ENCODE data around the gene NFS1. TPM values are rescaled to one million over a fixed set of nuclear protein-coding genes. Genes with fewer than 3 reads are reported as not detected.

NFS1 gene
- total RNA-seq, 2 donors from 2014 or later, result 17.0 to 30.9 TPM

DNA sequence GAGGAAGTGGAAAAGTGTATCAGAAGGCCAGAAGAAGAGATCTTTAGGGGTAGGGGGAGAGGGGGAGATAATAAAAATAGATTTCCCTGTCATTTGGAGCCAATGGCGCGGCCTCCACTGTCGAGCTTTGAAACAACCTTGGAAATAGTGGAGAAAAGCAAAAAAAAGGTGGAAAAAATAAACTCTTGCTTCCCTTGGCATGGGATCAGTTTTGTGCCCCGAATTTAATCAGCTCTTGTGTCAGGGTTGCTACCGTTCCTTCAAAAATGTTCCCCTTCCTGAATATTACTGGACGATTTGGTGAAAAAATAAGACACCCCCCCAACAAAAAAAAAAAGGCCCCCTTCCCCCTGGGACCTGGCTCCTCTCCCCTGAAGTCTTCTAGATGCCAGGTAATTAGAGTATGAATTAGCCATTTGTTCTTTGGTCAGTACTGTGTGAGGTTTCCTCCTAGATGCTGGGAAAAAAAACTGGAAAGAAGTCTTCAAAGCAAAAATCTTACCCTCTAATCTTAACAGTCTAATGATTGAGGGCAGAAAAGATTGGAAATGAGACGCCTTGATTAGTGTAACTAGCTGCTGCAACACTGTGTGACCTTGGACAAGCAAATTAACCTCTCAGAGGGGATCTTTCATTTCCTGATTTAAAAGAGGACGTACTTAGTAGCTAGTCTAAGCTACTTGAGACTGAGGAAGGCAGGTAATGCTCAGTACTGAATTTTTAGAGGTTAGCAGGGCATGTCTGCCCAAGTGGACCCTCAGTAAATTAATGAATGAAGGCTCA, 43.8 kb upstream of the NFS1 start:
- Histone ChIP-seq H3K27me3 (ENCODE audit: control insufficient read depth, insufficient read depth, low read length, poor library complexity, severe bottlenecking) (no peaks in the 10 kb centered on the region), H3K4me1 (ENCODE audit: control insufficient read depth, insufficient read depth, low read length) (no peaks in the 10 kb centered on the region), H3K27ac (ENCODE audit: low read depth, low read length) (peak overlapping the region; percentile 87), H3K4me3 (ENCODE audit: low read length) (peak overlapping the region; percentile 92), H3K36me3 (ENCODE audit: control insufficient read depth, insufficient read depth, low read length) (peaks cover 28% of the 10 kb centered on the region), H3K9me3 (ENCODE audit: control insufficient read depth, low read length) (no peaks in the 10 kb centered on the region), H3K9ac (ENCODE audit: extremely low read depth, low read length, poor library complexity, severe bottlenecking) (peak overlapping the region; percentile 95)
- H3K4me1 Mint-ChIP-seq, result peaks cover 18% of the 10 kb centered on the region
- TF ChIP-seq, protein P1, sequence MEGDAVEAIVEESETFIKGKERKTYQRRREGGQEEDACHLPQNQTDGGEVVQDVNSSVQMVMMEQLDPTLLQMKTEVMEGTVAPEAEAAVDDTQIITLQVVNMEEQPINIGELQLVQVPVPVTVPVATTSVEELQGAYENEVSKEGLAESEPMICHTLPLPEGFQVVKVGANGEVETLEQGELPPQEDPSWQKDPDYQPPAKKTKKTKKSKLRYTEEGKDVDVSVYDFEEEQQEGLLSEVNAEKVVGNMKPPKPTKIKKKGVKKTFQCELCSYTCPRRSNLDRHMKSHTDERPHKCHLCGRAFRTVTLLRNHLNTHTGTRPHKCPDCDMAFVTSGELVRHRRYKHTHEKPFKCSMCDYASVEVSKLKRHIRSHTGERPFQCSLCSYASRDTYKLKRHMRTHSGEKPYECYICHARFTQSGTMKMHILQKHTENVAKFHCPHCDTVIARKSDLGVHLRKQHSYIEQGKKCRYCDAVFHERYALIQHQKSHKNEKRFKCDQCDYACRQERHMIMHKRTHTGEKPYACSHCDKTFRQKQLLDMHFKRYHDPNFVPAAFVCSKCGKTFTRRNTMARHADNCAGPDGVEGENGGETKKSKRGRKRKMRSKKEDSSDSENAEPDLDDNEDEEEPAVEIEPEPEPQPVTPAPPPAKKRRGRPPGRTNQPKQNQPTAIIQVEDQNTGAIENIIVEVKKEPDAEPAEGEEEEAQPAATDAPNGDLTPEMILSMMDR (conservative IDR thresholded peaks at IDR 0.05), result no peak
- H3K27me3 Mint-ChIP-seq (ENCODE audit: insufficient read depth), result no peaks in the 10 kb centered on the region
- peak; percentile 30 for DNase-seq
- no peaks in the 10 kb centered on the region for H3K9me3 Mint-ChIP-seq
- peaks cover 33% of the 10 kb centered on the region for H3K36me3 Mint-ChIP-seq (ENCODE audit: low read depth)
- 0 to 6% methylated on average over 6 to 8 of the region's 8 CpGs for WGBS, 2 experiments (ENCODE audit: insufficient coverage in 1 of 2, insufficient read length in 1 of 2)
- peak overlapping the region; percentile 100 for H3K27ac Mint-ChIP-seq
- peak overlapping the region; percentile 100 for H3K4me3 Mint-ChIP-seq

DNA sequence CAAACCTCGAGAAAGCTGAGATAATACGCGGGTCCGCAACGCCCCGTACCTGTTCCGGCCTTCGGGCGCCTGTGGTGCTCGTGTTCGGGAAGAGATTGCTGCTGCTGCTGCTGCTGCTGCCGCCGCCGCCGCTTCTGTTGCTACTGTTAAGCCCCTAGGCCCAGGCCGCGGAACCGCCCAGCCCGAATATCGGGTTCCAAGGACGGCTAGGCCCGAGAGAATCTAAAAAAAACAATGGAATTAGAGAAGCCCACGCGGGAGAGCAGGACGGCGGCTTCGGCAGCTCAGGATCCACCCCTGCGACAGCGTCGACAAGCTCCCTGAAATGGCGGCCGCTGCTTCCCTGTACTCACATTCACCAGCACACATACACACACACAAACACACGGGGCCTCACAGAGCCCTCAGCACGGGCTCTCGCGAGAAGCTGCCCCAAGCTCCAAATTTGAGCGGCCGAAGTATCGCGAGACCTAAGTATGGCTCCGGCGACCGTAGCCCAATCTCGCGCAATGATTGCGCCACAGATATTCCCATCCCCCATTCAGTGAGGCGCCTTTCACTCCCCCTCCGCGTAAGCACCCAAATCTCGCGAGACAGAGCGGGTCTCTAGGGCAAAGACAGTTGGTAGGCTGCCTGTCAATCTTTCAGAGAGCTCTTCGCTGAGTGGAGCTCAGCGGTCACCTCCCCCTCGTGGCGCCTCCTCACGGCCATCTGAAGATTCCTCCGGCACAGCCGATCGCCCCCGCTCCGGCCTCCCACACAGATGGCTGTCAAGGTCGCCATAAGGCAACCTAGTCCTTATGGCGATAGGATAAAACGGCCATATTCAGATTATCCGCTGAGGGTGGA, 43.0 kb upstream of the NFS1 start, which contains the start of gene RBM39:
Gene RBM39 (minus strand): TSS at position 369 of the 849 bp plus-strand sequence. CDS start 1,386 bp downstream, outside the sequence.
- Mint-ChIP-seq H3K27ac (peak within 1 kb of the TSS; percentile 100), H3K27me3 (ENCODE audit: insufficient read depth) (no peaks in the 10 kb centered on the region), H3K4me1 (peaks cover 18% of the 10 kb centered on the region), H3K9me3 (no peaks in the 10 kb centered on the region), H3K4me3 (peak within 1 kb of the TSS; percentile 100), H3K36me3 (ENCODE audit: low read depth) (peaks cover 39% of the 10 kb centered on the region)
- H3K36me3 ChIP-seq (ENCODE audit: control insufficient read depth, insufficient read depth, low read length), result peaks cover 36% of the 10 kb centered on the region
- 0% methylated on average over 52 to 66 of the region's 66 CpGs for WGBS, 2 experiments (ENCODE audit: insufficient coverage in 1 of 2, insufficient read length in 1 of 2)
- peak within 1 kb of the TSS; percentile 100 for H3K9ac ChIP-seq (ENCODE audit: extremely low read depth, low read length, poor library complexity, severe bottlenecking)
- TF ChIP-seq, protein P1 (conservative IDR thresholded peaks at IDR 0.05), result peak; percentile 63
- H3K4me3 ChIP-seq (ENCODE audit: low read length), result peak within 1 kb of the TSS; percentile 99
- peak; percentile 100 for DNase-seq
- peak within 1 kb of the TSS; percentile 98 for H3K27ac ChIP-seq (ENCODE audit: low read depth, low read length)
- no peaks in the 10 kb centered on the region for H3K27me3 ChIP-seq (ENCODE audit: control insufficient read depth, insufficient read depth, low read length, poor library complexity, severe bottlenecking)
- no peaks in the 10 kb centered on the region for H3K9me3 ChIP-seq (ENCODE audit: control insufficient read depth, low read length)
- H3K4me1 ChIP-seq (ENCODE audit: control insufficient read depth, insufficient read depth, low read length), result no peaks in the 10 kb centered on the region

DNA sequence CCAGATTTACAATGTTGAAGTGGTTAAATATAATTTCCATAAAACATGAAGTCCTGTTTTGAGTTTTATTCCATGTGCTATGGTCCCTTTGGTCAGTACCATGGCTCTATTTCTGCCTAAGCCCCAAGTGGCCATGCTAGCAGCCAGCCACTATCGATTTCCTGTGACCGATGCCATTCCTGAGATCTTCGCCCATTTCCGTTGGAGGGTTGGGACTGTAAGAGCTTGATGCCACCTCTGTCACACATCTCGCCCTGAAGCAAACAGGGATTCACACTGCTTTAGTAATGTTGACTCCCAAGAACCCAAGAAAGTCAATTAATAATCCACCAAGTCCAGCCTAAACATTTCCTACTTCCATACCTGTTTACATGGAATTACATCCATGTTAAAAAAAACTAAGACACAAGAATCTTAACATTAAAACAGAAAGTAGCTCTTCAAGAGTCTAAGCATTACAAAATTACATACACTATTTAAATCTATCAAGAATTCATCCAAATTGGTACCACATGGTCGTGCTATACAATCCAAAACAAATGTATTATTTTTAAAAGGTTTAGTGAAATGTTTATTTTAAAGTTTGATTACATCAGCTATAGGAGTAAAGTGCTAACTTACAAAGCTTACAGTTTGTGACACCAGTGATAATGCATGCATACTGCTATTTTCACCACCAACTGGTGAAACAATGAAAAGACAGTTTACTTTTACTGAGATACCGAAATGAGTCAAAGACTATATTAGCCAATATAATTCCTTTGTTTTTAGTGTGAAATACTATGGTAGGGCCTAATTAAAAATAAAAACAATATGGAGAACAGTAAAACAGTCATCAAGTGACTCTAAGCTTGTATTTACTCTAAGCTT, 40.4 kb upstream of the NFS1 start:
- Histone ChIP-seq H3K27ac (ENCODE audit: low read depth, low read length) (no peak overlapping the region), H3K9ac (ENCODE audit: extremely low read depth, low read length, poor library complexity, severe bottlenecking) (peak overlapping the region; percentile 100)
- no peaks in the 10 kb centered on the region for H3K27me3 Mint-ChIP-seq (ENCODE audit: insufficient read depth)

More for the DNA sequence above, 40.4 kb upstream of the NFS1 start:
- Mint-ChIP-seq H3K36me3 (ENCODE audit: low read depth) (peaks cover 59% of the 10 kb centered on the region), H3K4me1 (peaks cover 27% of the 10 kb centered on the region), H3K27ac (peak overlapping the region; percentile 78), H3K4me3 (peak overlapping the region; percentile 100), H3K9me3 (no peaks in the 10 kb centered on the region)
- H3K36me3 ChIP-seq (ENCODE audit: control insufficient read depth, insufficient read depth, low read length), result peaks cover 61% of the 10 kb centered on the region
- H3K27me3 ChIP-seq (ENCODE audit: control insufficient read depth, insufficient read depth, low read length, poor library complexity, severe bottlenecking), result no peaks in the 10 kb centered on the region
- no peaks in the 10 kb centered on the region for H3K9me3 ChIP-seq (ENCODE audit: control insufficient read depth, low read length)
- 97 to 100% methylated on average over 5 to 6 of the region's 7 CpGs for WGBS, 2 experiments (ENCODE audit: insufficient coverage in 1 of 2, insufficient read length in 1 of 2)
- H3K4me1 ChIP-seq (ENCODE audit: control insufficient read depth, insufficient read depth, low read length), result no peaks in the 10 kb centered on the region
- peak overlapping the region; percentile 99 for H3K4me3 ChIP-seq (ENCODE audit: low read length)
- DNase-seq, result peak; percentile 45
- TF ChIP-seq, protein P1 (conservative IDR thresholded peaks at IDR 0.05), result peak; percentile 49

Data from endodermal cell (in vitro differentiated cells).